Endodermal cell (in vitro differentiated cells): ENCODE data around the gene FUT1. TPM values are rescaled to one million over a fixed set of nuclear protein-coding genes. Genes with fewer than 3 reads are reported as not detected.

ENCODE experiments used
- DNase-seq: peaks from one replicate; pipeline ENCODE4 v3.0.0-alpha.2; 2017
- H3K27ac ChIP-seq: 2 replicates; pipeline ENCODE4 v1.5.1; 2013; ENCODE audit warnings: mild to moderate bottlenecking, low read depth, low read length, moderate library complexity
- H3K27me3 ChIP-seq: 2 replicates; pipeline ENCODE4 v1.6.1; 2013; ENCODE audit warnings: mild to moderate bottlenecking, low read length, moderate library complexity; ENCODE audit not compliant: insufficient read depth, control insufficient read depth, poor library complexity, severe bottlenecking
- H3K36me3 ChIP-seq: 2 replicates; pipeline ENCODE4 v1.7.0; 2013; ENCODE audit warnings: mild to moderate bottlenecking, low read length, moderate library complexity; ENCODE audit not compliant: control insufficient read depth, insufficient read depth
- H3K4me1 ChIP-seq: one replicate; pipeline ENCODE4 v1.7.0; 2013; ENCODE audit warnings: low read length; ENCODE audit not compliant: control insufficient read depth, insufficient read depth
- H3K4me3 ChIP-seq: 2 replicates; pipeline ENCODE4 v1.5.1; 2013; ENCODE audit warnings: mild to moderate bottlenecking, low read length, moderate library complexity
- H3K9ac ChIP-seq: 2 replicates; pipeline ENCODE4 v1.6.1; 2013; ENCODE audit warnings: mild to moderate bottlenecking, low read length, moderate library complexity; ENCODE audit not compliant: poor library complexity, severe bottlenecking; ENCODE audit errors: extremely low read depth
- H3K9me3 ChIP-seq: 2 replicates; pipeline ENCODE4 v1.6.1; 2013; ENCODE audit warnings: mild to moderate bottlenecking, low read length, moderate library complexity; ENCODE audit not compliant: control insufficient read depth
- H3K27ac Mint-ChIP-seq: 2 replicates; pipeline ENCODE4 v1.8.0; 2020; ENCODE audit warnings: mixed read lengths
- H3K27me3 Mint-ChIP-seq: 2 replicates; pipeline ENCODE4 v1.8.0; 2021; ENCODE audit warnings: mild to moderate bottlenecking, mixed read lengths; ENCODE audit not compliant: insufficient read depth
- H3K36me3 Mint-ChIP-seq: 2 replicates; pipeline ENCODE4 v1.8.0; 2020; ENCODE audit warnings: low read depth, mixed read lengths
- H3K4me1 Mint-ChIP-seq: 2 replicates; pipeline ENCODE4 v1.8.0; 2020; ENCODE audit warnings: mixed read lengths
- H3K4me3 Mint-ChIP-seq: 2 replicates; pipeline ENCODE4 v1.8.0; 2020; ENCODE audit warnings: mild to moderate bottlenecking, moderate library complexity, mixed read lengths
- H3K9me3 Mint-ChIP-seq: 2 replicates; pipeline ENCODE4 v1.8.0; 2020; ENCODE audit warnings: mild to moderate bottlenecking, mixed read lengths
- CTCF ChIP-seq: fragments of 200-600 bp; sonication (generic); conservative IDR thresholded peaks from 2 replicates; pipeline ENCODE4 v1.5.0; 2021; ENCODE audit warnings: antibody characterized with exemption, mild to moderate bottlenecking
- WGBS, 2 experiments: methylation state at CpG; one replicate each; pipeline versions ENCODE4 v1.1.5 to v1.1.7; 2013; ENCODE audit warnings: missing lambda C conversion rate in 2 of 2, mixed read lengths in 1 of 2; ENCODE audit not compliant: insufficient coverage in 1 of 2, insufficient read length in 1 of 2; 5-methylcytosine and 5-hydroxymethylcytosine counted together
- total RNA-seq, 2 donors: library from RNA; stranded (reverse); fragmentation: NEBNext Ultra II Directional in 1 of 2; extraction: Animal tissue kit (Norgen Biotek cat#: 25700) in 1 of 2; gene quantifications; 2 replicates in 1 of 2; 3 replicates in 1 of 2; pipeline ENCODE4 v1.2.1, GENCODE V29; 2021

The FUT1 gene
- total RNA-seq, 2 donors from 2014 or later, result 5.4 to 6.3 TPM

GRCh38 chr19:48755084-48755641, 2.7 kb upstream of the FUT1 start, which contains the start of gene FGF21:
Gene FGF21 (plus strand): TSS chr19:48755524. CDS start chr19:48756237, 713 bp downstream.
- WGBS, 2 experiments, result 89 to 93% methylated on average over 4 of the region's 4 CpGs
- no peak within 1 kb of the TSS for H3K4me3 ChIP-seq
- H3K9me3 ChIP-seq, result no peaks in the 10 kb centered on the region
- no peaks in the 10 kb centered on the region for H3K4me1 ChIP-seq
- Mint-ChIP-seq H3K4me1 (peaks cover 11% of the 10 kb centered on the region), H3K9me3 (no peaks in the 10 kb centered on the region), H3K36me3 (peaks cover 6% of the 10 kb centered on the region), H3K27ac (no peak within 1 kb of the TSS), H3K4me3 (no peak within 1 kb of the TSS), H3K27me3 (peaks cover 26% of the 10 kb centered on the region)
- H3K27ac ChIP-seq, result no peak within 1 kb of the TSS
- H3K9ac ChIP-seq, result no peak within 1 kb of the TSS
- peaks cover 14% of the 10 kb centered on the region for H3K27me3 ChIP-seq
- TF ChIP-seq CTCF, result no peak
- DNase-seq, result peak; percentile 57
- H3K36me3 ChIP-seq, result peaks cover 3% of the 10 kb centered on the region

GRCh38 chr19:48751845-48752495, 471 bp downstream of the FUT1 start:
- Histone ChIP-seq H3K4me3 (peak overlapping the region; percentile 84), H3K27me3 (peaks cover 14% of the 10 kb centered on the region), H3K9ac (peak overlapping the region; percentile 22), H3K9me3 (no peaks in the 10 kb centered on the region), H3K27ac (no peak overlapping the region), H3K4me1 (no peaks in the 10 kb centered on the region), H3K36me3 (peaks cover 10% of the 10 kb centered on the region)
- peak overlapping the region; percentile 81 for H3K4me3 Mint-ChIP-seq
- H3K27ac Mint-ChIP-seq, result peak overlapping the region; percentile 82
- 30 to 56% methylated on average over 13 to 20 of the region's 20 CpGs for WGBS, 2 experiments
- H3K36me3 Mint-ChIP-seq, result peaks cover 9% of the 10 kb centered on the region
- TF ChIP-seq CTCF, result no peak
- H3K27me3 Mint-ChIP-seq, result peaks cover 26% of the 10 kb centered on the region
- H3K4me1 Mint-ChIP-seq, result peaks cover 13% of the 10 kb centered on the region
- no peak for DNase-seq
- no peaks in the 10 kb centered on the region for H3K9me3 Mint-ChIP-seq

GRCh38 chr19:48750771-48751504, 1.5 kb downstream of the FUT1 start:
- H3K9me3 ChIP-seq, result no peaks in the 10 kb centered on the region
- peaks cover 10% of the 10 kb centered on the region for H3K36me3 ChIP-seq
- peaks cover 14% of the 10 kb centered on the region for H3K27me3 ChIP-seq
- H3K27ac Mint-ChIP-seq, result no peak overlapping the region
- DNase-seq, result peak; percentile 45
- WGBS, 2 experiments, result 95 to 96% methylated on average over 26 to 29 of the region's 29 CpGs
- H3K9ac ChIP-seq, result no peak overlapping the region
- no peak overlapping the region for H3K27ac ChIP-seq
- H3K4me1 Mint-ChIP-seq, result peaks cover 20% of the 10 kb centered on the region
- peaks cover 9% of the 10 kb centered on the region for H3K36me3 Mint-ChIP-seq
- peak overlapping the region; percentile 81 for H3K4me3 Mint-ChIP-seq
- no peaks in the 10 kb centered on the region for H3K9me3 Mint-ChIP-seq
- H3K4me3 ChIP-seq, result no peak overlapping the region
- no peak for TF ChIP-seq CTCF
- H3K27me3 Mint-ChIP-seq, result peaks cover 31% of the 10 kb centered on the region
- H3K4me1 ChIP-seq, result no peaks in the 10 kb centered on the region
